ENCODE results near the gene VTI1B. TPM values are rescaled to one million over a fixed set of nuclear protein-coding genes. Genes with fewer than 3 reads are reported as not detected.
"Not testable (repeated sequence)": the region's sequence is repeated elsewhere in the genome, so short reads cannot be mapped to it uniquely, and the experiment has no call there.

Gene VTI1B
- total RNA-seq, 1 donor from 2014 or later: 81.0 TPM

DNA sequence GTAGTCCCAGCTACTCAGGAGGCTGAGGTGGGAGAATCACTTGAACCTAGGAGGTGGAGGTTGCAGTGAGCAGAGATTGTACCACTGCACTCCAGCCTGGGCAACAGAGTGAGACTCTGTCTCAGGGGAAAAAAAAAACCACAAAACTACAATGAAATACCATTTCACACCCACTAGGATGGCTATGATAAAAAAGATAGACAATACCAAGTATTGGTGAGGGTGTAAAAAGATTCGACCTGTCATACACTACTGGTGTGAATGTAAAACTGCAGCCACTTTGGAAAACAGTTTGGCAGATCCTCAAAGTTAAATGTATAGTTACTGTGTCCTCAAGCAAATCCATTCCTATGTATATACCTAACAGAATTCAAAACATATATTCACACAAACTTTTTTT, 48.3 kb downstream of the VTI1B start:
- not testable (repeated sequence) for ATAC-seq

DNA sequence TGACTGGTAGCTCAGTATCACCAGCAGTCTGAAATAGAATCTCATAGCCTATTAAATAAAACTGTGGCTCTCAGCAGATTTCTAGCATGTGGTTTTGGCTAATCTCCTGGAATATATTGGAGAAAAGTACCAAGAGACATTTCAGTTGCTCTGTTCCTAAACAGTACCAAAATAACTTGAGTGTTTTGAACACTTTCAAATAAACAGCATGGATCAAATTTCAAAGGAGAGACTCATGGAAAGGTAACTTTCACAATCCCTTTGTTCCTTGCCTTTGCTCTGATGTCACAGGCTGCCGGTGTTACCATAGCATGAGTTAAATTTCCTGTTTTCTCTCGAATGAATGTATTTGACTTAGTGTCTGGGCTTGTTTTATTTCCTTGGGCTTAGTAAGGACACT, 51.3 kb downstream of the VTI1B start:
- peak; percentile 72 for ATAC-seq

DNA sequence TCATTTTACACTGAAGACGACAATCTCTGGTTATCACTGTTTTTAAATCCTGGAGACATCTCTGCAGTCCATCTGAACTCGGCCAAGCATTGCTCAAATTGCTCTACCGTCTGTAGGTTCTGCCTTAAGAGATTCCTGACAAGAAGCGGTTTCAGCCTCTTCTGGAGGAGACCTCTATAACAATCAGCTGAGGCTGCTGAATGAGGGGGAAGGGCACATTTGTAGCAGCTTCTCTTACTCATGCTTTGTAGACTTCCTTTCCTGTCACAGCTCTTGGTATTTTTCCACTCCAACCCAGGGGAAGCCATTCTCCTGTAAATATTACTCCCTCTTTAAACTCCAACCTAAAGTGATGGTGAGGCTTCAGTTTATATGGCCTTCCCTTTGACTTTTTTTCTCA, 51.8 kb downstream of the VTI1B start:
- ATAC-seq: no peak

DNA sequence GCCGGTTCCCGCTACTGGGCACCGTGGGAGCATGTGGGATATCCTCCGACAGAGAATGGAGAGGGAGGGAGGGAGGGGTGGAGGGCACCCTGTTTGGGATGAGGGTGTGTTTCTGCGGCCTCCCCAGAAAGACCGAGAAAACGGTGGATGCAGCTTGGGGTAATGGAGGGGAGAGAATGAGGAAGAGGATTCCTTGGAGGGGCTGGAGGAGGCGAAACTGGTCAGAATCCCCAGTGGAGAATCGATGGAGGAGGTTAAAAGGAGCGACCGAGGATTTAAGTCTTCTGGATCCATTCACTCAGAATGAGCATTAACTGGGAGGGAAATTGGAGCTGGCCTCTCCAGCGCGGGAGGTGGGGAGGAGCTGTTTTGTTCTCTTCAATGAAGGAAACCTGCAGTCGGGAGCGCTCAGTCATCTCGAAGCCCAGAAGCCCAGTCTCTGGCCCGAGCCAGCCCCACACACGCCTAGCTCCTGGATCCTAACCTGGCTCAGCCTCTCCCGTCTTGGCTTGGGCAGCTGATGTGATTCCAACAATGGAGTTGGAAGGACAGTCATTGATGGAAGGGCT, 54.1 kb downstream of the VTI1B start:
- ATAC-seq: no peak

DNA sequence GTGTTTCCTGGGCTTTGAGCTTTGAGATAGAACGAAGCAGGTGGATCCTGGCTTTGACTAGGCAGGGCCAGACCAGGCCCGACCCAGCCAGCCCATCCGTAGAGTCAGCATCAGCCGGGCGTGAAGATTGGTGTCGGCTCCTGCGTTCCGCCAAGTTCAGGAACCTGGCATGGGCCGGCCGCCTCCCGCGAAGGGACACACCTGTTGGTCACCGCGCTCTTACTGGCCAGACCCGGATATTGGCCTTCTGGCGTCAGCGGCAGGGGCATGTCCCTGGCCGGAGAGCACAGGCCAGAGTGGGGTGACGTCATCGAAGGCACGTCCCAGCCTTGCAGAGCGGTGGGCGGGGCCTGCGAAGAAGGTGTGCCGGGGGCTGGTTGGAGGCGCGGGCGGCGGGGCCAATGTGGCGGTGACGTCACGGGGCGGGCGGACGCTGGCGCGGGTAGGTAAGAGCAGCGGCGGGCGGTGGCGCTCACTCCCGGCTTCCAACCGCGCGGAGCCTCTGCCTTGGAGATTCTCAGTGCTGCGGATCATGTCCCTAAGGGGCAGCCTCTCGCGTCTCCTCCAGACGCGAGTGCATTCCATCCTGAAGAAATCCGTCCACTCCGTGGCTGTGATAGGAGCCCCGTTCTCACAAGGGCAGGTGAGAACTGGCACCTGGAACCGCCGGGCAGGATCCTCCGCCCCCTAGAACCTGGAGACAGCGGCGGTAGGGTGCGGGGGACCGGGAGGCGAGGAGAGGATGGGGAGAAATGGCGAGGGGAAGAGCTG, 54.8 kb downstream of the VTI1B start, which contains the start of gene ARG2:
ARG2 (plus strand) TSS at position 475 of the 771 bp plus-strand sequence; CDS start at position 533, 58 bp downstream.
- peak; percentile 97 for ATAC-seq

DNA sequence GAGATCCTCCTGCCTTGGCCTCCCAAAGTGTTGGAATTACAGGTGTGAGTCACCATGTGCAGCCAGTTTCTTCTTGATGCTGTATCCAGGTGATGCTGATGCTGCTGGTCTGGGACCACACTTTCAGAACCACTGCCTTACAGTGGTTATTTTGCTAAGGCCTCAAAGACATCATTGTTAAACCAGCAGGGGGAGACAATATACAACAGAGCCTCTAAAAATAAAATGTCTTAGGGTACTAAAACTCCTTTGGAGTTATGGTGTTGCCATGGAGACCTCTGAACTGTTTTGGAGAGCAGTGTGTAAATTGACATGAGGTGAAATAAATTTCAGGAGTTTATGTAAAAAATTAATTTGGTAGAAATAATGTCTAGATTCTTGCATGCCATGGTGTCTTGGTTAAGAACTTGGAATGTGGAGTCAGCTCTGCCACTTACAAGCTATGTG, 55.8 kb downstream of the VTI1B start:
- ATAC-seq: peak; percentile 17

DNA sequence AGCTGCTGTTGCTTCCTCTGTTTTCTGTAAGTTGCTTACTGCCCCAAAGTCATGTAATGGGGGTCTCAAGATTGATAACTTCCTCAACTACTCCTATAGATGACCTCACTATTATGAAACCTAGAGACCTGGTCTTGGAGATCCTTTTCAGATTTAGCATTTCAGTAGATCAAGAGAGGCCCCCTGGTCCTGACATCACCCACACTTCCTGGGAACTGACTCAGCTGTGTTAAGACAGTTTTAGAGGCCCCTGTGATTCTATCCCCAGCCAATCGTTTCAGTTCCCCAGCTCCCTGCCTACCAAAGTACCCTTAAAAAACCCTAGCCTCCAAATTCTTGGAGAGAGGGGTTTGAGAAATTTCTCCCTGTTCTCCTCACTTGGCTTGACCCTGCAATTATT, 63.9 kb downstream of the VTI1B start:
- ATAC-seq: no peak

DNA sequence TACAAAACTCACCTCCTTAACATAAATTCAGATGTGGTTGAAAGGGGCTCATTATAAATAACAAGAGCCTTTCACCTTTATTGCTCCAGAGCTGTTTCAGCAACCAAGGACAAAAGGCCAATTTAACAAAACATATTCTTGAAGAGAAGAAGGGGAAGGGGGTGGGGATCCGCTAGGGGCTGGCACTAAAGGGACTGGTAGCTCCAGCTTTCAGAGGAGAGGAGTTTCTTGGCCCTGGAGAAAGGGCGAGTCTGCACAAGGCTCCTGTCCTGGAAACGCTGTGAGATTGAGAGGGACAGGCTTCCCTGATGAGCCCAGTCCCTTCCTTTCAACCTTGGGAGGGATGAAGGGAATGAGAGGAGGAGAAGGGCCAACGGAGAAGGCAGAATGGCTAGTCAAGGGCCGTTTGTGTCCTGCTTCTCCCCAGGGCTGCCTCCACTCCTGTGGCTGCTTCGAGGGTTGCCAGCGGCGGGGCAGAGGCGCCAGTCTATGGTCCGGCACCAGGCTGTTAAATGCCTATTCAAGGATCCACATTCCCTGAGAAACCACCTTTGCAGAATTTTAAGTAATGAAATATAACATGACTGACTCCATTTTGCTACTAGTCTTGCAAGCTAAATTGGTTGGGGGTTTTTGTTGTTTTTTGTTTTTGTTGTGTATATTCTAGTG, 64.7 kb downstream of the VTI1B start:
- ATAC-seq: no peak

DNA sequence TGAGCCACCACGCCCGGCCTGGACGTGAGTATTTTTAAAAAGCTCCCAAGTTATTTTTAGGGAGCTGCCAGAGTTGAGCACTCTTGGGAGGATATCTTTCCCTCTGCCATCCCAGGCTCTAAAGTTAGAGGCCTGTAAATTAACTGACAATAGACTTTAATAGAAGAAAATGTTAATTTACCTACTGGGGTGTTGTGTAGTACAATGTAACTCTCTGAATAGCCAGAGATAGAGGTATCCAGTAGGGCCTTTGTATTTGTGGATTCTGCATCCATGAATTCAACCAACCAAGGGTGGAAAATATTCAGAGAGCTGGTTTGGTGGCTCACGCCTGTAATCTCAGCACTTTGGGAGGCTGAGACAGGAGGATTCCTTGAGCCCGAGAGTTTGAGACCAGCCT, 66.8 kb downstream of the VTI1B start:
- no peak for ATAC-seq

DNA sequence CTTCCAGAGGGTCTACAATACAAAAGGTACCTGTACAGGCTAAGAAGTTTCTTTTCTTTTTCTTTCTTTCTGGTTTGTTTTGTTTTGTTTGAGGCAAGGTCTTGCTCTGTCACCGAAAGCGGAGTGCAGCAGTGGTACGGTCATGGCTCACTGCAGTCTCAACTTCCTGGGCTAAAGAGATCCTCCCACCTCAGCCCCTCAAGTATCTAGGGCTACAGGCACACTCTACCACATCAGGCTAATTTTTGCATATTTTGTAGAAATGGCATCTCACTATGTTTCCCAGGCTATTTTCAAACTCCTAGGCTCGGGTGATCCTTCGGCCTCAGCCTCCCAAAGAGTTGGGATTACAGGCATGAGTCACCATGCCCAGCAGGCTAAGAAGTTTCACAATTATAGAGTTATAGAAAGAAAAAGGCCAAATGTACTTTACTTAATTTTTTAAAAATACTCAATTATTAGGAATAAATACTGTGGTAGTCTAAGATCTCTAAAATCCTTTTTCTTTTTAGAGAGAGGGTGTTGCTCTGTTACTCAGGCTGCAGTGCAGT, 71.4 kb downstream of the VTI1B start:
- ATAC-seq: peak; percentile 17

DNA sequence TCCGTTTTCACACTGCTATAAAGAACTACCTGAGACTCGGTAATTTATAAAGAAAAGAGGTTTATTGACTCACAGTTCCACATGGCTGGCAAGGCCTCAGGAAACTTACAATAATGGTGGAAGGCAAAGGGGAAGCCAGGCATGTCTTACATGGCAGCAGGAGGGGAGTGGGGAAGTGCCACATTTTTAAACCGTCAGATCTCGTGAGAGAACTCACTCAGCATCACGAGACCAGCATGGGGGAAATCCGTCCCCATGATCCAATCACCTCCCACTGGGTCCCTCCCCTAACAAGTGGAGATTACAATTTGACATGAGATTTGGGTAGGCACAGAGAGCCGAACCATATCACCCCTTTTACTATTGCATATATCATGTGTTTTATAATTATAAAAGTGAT, 72.4 kb downstream of the VTI1B start:
- ATAC-seq: no peak

DNA sequence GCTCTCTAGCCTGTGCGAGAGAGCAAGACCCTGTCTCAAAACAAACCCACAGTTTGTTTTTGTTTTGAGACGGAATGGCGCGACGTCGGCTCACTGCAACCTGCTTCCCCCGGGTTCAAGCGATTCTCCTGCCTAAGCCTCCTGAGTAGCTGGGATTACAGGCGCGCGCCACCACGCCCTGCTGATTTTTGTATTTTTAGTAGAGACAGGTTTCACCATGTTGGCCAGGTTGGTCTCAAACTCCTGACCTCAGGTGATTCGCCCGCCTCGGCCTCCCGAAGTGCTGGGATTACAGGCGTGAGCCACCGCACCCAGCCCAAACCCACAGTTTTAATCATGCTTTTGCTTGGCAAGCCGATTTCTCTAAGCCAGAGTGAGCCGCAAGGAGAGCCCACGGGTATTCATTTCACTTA, 73.9 kb downstream of the VTI1B start:
- not testable (repeated sequence) for ATAC-seq

DNA sequence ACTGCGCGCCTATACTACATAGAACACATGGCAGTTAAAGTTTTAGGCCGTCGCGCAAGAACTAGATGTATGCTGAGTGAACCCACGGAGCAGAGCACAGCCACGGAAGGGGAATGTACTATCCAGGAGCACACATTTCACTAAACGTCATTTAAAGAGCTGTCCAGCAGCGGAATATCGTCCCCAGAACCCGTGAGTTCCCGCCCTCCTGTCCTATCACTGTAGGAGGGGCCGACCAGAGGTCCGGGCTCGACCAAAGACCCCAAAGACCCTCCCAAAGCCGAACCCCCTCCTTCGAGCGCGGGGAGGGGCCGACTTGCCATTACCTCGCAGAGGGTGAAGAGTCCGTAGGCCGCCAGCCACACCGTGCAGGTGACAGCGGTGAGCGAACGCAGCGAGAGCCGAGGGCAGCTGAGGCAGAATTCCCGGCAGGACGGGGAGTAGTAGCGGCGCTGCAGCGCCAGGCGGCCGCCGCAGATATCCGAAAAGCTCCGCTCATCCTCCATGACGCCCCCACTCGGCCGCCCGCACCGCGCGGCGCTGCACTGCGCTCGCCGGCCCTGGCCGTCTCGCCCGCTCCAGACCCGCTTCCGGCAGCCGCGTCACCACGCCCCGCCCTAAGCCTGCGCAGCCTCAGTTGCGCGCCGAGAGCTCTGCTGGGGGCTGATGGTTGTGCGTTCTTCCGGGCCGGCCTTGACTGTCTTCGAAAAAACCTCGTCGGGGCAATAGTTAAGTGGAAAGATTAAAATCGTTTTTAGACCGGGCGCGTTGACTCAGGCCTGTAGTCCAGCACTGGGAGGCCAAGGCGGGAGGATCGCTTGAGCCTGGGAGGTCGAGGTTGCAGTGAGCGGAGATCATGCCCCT, 74.5 kb downstream of the VTI1B start, which contains the start of gene PIGH:
PIGH (minus strand) TSS at position 571 of the 864 bp plus-strand sequence; CDS start at position 506, 65 bp downstream.
- peak; percentile 96 for ATAC-seq

Other genes starting within 250 kb of the VTI1B start
- 0.80 TPM for gene TMEM229B, start 185.9 kb downstream of the VTI1B start, total RNA-seq
- 4.5 TPM for gene PLEKHH1, start 141.3 kb downstream of the VTI1B start, total RNA-seq
- 13.1 TPM for gene PIGH, start 74.4 kb downstream of the VTI1B start, total RNA-seq
- gene ARG2, start 54.7 kb downstream of the VTI1B start, total RNA-seq: 35.6 TPM
- 60.1 TPM for gene RDH11, start 21.1 kb upstream of the VTI1B start, total RNA-seq
- gene RDH12, start 27.3 kb upstream of the VTI1B start, total RNA-seq: 30.9 TPM
- gene ZFYVE26, start 142.0 kb upstream of the VTI1B start, total RNA-seq: 12.6 TPM
- gene RAD51B, start 145.1 kb upstream of the VTI1B start, total RNA-seq: 12.2 TPM

Measured in esophagus mucosa (tissue), 1 donor.